Measurements from ENCODE around the gene GATAD2B.
A peak's percentile ranks its signal among the peaks of the same experiment; 100 is the strongest.

Gene GATAD2B

DNA sequence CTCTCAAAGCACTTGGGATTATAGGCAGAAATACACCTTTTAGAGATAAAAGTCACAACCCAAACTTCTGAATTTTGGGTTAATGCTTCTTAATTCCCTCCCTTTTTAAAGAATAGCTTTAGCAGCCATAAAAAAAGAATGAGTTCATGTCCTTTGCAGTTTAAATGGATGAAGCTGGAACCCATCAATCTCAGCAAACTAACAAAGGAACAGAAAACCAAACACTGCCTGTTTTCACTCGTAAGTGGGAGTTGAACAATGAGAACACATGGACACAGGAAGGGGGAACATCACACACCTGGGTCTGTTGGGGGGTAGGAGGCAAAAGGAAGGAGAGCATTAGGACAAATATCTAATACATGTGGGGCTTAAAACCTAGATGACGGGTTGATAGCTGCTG is 91.7 kb downstream of the GATAD2B start:
- DNase-seq: no peak

DNA sequence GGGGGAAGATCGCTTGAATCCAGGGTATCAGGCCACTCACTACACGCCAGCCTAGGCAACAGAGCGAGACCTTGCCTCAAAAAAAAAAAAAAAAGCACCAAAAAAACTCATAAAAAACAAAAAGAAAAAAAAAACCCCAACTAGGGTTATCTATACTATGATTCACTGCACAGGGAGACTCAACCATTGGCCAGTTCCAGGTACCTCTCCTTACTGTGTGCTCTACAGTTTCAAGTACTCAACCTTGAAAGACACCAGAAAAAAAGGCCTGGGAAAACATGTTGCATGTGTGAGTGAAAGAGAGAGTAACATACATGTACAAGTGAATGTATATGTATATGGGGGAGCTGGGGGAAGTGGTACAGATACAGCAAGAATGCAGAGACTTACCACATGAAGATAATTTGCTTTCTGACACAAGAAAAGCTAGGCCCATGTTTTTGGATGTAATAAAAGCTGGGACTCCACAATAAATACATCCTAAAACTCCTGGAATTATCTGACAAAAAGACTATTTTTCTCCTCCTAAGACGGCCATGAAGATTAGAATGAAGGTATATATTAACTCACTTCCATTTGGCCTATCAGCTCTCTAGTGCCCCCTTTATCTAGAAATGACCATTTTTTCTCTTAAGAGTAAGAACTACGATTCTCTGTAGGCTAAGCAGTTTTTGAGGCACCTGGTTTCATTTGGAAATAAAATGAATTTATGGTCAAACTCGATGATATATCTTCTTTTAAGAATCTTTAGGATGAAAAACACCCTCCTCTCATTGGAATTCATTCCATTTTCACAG is 95.4 kb downstream of the GATAD2B start:
- no peak for DNase-seq

DNA sequence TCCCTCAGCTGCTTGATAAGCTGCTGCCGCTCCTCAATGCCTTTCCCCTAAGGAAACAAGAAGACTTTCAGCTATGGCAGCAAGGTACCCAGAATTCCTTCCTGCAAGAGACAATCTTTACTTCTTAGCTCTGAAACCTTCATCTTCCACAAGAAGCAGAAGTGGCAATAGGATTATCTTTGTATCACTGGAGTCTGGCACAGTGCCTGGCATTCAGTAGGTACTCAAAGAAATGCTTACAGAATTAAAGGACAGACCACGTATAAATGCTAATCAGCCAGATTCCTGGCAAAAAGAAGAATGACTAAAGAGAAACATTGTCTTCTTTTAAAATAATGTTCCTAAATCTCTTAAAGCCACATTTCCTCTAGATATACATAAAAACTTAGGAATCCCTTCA is 103.9 kb downstream of the GATAD2B start:
- no peak for DNase-seq

DNA sequence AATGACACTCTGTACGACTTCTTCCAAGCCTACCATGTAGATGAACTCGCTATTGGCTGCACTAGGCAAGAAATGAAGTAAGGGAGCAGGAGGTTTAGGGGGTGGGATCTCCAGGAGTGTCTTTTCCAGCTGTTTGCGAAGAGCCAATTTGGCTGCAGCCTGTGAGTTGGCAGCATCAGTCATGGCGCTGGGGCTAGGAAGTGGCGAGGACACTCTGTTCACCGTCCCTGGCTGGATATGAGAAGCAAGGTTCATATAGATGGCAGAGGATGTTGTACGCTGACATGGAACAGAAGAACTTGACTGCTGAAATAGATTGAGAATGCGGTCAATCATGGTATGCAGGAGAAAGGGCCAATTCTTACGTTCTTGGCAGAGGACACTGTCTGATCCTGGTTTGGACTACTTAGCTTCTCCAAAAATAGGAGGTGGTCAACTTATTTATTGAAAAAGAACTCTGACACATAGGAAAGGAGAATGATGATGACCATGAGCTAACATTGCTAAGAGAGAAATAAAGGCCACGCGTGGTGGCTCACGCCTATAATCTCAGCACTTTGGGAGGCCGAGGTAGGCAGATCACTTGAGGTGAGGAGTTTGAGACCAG is 106.4 kb downstream of the GATAD2B start:
- DNase-seq: no peak

DNA sequence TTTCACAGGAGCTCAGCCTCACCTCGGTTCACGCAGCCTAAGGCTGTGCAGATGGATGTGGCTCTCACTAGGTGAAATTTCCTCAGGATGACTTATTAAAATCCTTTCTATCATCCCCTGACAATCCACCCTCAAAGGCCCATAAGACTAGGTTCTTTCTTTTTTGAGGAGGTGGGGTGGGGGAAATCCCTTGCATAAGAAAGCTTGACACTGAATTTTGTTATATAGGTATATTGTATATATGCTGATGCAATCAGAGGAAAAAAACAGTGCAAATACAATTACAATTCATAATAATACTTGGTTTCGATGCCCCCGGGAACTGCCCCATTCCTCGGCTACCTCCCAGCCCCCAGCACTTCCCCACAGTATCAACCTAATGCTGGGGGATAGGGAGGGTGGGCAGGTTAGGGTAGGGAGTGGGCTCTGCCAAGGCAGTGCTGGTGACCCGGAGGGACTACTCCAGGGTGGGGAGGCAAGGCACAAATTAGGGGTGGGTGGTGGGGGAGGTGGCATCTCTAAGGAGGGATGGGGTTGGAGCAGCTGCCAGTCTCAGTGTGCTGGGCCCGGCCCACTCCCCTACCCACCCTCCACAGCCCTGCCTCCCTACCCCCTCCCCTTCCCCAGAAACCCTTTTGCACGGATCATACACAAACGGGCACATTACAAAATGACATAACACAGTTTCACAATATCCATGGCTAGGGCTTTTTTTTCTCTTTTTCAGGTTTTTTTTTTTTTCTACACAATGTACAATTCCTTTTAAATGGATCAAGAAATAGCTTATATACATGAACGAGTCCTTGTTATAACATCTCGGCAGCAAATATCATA is 116.7 kb downstream of the GATAD2B start:
- DNase-seq: no peak

DNA sequence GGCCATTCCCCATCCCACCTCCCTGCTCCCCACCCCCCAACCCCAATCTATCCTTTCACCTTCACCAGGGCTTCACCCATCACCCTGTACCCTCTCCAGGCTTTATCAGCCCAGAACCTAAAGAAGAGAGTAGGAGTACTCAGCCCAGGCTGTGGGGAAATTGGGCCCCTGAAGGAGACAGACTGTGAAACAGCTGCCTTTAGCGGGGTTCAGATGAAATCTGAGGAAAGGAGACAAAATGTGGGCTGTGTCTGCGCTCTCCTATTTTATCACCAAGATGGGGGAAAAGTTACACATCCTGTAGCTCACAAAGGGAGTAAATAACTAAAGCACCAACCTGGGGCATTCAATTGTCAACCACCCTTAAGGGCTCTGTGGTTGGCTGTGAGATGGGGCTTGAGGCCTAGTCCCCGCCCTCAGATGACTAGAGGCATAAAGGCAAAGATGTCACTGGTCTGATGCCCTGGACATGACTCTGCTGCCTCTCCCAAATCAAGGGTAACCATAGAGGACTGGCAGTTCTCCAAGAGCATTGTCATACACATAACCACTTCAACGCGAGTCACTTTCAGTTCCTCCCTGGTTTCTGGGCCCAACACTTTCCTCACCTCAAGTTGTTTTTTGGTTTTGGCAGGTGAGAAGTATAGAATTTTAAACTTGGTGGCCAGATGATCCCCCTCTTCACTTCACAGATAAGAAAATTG is 117.6 kb downstream of the GATAD2B start:
- DNase-seq: no peak

DNA sequence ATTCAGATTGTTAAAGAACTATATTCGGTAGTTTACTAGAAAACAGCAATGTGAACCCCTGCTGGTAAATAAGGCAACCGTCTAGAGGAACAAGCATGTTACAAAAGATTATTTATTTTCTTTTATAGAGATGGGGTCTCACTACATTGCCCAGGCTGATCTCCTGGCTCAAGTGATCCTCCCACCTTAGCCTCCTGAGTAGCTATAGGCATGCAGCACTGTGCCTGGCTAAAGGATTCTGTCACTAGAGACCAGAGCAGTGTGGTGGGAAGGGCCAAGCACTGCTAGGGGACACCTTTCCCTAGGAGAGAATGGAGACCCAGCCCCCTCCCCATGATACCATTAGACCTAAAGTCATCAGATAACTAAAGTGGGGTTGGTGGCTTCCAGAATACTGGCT is 118.7 kb downstream of the GATAD2B start:
- DNase-seq: no peak

DNA sequence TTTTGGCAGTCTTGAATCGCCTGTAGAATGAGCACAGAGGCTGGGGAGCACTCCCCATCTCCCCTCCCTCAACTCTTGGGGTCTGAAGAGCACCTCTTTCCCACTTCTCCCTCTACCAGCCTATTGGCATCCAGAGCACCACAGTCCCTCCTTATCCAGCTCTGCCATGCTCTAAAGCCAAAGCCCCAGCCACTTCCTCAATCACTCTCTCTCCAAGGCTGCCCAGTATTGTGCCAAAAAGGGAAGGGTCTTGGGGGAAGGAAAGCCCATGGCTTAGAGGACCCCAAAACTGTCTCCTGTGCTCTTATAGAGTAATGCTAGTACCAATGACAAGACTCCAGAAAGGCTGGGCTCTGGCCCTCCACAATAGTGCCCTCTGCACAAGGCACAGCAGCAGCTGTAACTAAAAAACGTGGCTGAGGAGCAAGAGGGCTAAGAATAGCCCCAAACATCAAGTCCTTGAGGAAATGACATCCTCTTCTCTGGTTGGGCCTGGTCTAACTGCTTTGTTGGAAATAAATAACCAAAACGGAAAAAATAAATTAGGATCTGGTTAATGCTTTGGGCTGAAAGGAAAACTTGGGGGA is 119.2 kb downstream of the GATAD2B start:
- no peak for DNase-seq

DNA sequence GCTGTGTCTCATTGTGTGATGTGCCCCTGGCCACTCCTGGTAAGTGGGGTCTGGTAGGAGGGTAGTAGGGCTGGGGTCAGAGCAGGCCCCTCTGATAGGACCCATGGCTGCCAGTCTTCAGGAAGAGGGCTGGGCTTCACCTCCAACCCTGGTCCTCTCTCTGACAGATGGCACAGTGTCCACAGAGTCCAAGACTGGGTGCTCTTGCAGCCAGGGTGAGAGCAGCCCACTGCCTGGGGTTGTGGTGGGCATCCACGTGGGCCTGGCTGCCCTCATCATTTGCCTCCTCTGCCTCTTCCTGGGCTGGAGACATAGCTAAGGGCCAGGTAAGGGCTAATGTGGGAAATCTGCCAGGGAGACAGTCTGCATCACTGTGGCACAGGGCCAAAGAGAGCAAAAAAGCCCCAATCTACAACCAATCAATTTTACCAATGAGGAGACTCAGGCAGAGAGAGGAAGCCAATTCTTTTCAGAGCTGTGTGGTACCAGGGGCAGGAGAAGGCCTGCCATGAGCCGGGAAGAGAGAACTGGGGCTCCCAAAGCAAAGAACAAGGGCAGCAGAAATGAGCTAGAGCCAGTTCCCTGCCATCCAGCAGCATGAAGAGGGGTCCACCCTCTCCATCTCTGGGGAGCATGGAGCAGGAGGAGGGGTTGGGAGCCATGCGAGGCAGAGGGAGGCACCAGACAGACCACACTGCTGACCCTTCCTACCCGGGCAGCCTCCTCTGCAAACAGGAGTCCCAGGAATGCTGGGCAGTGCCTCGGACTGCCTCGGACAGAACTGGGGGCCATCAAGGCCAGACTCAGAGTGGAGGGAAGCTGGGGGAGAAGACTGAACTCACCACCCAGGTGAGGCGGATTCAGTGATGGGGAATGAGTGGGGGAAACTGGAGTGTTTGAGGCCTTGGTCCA is 120.7 kb downstream of the GATAD2B start:
- DNase-seq: no peak

DNA sequence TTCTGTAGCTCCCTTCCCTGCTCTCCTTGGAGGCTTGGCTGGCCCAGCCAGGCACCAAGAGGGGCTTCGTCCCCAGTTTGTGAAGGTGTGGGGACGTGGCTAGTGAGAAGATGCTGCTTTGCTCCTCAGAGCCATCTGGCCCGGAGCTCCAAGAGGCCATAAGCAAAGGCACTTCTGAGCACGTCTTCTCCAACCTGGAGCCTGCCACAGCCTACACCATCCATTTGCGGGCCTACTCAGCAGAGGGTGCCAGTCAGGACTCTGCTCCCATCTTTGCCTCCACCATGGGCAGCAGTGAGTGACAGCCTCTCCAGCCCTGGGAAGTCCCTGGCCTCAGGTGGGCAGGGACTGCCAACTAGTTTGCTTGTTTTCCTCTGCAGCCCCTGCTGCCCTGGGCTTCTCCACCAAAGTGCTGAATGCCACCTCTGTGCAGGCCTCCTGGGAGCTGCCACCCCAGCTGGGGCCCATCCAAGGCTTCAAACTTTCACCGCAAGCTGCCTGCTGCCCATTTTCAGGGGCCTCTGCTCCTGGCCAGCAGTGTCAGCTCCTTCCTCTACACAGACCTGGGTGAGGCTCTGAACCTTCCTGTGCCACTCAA is 121.6 kb downstream of the GATAD2B start:
- no peak for DNase-seq

DNA sequence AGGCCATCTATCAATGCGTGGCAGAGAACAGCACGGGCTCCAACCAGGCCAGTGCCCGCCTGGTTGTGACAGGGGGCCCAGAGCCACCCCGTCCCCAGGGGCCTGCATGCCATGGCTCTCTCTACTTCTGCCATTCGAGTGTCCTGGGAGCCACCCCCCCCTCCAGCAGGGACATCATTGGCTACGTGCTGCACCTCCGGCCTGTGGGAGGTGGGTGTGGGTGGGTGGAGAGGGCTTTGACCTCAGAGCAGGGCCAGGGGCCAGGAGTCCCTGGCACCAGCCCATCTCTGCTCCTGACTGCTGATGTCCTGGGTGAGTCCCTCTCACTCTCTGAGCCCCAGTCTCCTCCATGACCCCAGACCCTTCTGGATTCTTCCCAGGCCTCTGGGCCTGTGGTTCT is 122.3 kb downstream of the GATAD2B start:
- no peak for DNase-seq

DNA sequence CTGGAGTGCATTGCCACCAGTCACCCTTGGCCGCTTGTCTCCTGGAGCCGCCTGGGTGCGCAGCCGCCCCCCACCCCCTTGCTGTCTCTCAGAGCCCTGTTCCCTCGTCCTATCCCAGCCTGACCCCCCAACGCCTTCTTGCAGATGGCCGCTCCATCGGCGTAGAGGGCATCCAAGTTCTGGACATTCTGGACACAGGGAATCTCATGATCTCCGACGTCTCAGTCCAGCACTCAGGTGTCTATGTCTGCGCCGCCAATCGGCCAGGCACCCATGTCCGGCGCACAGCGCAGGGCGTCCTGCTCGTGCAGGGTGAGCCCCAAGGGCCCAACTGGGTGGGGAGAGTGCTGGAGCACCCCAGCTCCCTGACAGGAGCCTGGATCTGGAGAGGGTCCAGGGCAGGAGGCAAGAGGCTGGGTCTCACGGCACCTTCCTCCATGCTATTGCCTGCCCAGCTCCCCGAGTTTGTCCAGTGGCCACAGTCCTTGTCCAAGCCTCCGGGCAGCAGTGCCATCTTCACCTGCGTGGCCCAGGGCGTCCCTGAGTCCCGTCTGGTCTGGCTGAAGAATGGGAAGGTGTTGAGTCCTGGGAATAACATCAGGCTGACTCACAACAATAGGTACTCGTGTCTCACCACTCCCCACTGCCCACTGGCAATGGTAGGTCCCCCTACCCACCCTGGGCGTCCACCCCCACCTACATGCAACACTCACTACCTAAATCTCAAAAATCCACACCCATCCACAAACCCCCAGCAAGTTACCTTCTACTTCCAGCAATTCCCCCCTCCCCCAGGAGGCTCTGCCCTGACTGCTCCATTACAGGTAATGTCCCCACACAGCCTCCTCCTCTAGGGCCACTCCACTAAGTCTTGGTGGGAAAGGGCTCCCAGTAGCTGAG is 123.0 kb downstream of the GATAD2B start:
- no peak for DNase-seq

DNA sequence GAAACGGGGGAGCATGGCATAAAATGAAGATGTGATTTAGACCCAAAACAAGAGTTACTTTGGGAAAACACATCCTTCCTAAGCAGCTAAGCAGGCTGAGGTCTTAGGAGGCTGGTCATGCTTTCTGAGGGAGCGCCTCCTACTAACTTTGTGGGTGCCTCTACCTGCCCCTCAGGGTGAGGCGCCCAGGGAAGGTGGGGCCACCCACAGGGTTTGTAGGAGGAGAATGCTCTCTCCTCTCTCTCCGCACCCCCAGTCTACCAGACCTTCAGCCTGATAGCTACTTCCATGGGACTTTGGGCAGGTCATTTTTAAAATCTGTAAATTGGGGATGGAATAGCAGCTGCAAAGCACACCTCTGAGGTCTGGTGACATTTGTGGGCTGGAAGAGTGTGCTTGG is 123.8 kb downstream of the GATAD2B start:
- DNase-seq: no peak

DNA sequence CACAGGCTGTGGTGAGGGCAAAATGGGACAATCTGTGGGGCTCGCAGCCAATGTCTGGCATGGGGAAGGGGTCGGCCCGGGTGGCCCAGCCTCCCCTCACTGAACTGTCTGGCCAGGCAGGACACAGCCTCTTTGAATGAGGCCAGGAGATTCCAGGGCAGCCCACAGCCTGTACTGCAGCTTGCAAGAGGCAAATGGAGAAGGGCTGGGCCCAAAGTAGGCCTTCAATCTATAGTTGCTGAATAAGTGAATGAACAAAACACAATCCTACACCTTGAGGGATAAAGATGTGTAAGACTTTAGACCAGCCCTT is 124.3 kb downstream of the GATAD2B start:
- no peak for DNase-seq

DNA sequence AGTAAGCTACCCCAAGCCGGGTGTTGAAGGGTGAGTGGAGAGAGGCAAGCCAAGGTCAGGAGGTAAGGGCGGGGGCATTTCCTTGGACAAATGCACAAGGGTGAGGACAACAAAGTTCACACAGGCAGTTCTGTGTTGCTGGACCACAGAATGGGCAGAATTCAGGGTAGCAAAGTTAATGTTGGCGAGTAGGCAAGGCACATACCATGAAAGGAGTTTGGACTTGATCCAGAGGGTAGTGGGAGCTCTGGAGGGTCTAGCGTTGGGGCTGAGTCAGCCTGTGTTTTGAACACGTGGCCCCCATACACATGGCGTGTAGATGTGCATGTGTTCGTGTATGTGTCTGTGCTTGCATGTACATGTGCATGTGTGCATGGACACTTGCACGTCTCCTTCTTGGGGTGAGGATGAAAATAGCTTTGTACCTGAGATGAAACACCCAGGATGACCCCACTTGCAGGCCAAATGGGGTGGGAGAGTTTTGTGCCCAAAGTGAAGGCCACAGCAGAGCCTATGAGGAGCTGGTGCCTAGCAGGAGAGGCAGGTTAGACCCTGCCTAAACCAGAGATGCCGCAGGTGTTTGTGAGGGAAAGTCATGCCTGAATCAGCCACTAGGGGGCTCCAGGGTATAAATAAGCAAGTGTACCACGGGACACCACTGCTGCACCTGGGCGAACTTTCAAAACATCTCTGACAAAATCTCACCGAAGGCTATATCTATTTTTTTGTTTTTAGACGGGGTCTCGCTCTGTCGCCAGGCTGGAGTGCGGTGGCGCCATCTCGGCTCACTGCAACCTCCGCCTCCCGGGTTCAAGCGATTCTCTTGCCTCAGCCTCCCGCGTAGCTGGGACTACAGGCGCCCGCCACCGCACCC is 125.7 kb downstream of the GATAD2B start:
- peak; percentile 86 for DNase-seq

DNA sequence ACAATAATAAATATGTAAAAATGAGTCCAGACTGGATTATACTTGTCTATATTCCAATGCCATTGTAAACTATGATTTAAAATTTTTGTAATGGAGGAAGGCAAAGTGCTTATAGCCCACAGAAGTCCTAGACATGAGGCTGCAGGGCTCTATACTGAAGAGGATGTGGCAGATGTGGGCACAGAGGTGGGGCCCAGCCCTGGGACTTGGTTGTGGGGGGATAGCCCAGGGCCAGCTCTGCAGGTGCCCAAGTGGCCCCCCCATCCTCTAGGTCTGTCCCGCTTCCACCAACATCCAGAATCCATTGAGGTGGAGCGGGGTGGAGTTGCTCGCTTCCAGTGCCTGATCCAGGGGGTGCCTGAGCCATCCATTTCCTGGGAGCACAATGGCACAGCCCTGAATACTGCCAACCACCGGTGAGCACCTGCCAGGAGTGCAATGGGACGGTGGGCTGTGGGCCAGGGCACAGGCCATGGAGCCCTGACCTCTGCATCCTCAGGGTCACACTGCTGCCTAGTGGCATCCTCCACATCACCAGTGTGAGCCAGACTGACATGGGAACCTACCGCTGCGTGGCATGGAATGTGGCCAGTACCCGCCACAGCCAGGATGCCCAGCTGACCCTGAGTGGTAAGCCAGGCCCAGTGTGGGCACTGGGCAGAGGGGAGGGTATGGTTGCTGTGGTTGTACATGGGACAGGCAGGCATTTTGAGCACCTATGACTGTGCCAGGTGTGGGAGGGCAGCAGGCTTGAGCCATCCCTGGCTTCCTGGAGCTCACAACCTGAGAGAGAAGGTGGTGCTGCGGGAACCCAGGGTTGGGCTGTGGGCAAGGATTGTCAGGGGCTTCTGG is 126.6 kb downstream of the GATAD2B start:
- DNase-seq: no peak

DNA sequence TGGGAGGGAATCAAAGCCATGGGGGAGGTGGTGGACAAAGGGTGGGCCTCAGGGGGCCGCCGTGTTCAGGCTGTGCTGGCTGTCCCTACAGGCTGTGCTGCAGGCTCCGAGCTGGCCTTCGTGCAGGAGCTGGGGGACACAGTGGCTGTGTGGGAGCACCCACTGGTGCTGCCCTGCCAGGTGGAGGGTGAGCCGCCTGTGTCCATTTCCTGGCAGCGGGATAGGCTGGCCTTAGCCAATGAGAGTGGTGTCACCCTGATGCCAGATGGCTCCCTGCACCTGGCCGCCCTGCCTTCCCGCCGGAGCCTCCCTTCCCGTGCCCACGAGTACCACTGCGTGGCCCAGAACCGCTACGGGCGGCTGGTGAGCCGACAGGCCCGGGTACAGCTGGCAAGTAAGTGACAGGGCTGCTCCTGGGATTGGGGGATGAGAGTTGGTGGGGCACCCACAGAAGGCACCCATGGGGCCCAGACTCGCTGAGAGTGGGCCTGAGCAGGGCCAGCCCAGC is 127.4 kb downstream of the GATAD2B start:
- DNase-seq: no peak

Measured in eye (tissue), 1 donor.